COLO668 (cell line): ENCODE data around the gene PNPLA1.

Experiments used
- DNase-seq: peaks from one replicate; lab custom pipeline; 2025; ENCODE audit not compliant: unreplicated experiment; lab: John Stamatoyannopoulos, UW

The PNPLA1 gene

GRCh38 chr6:36245572-36246061, 24.2 kb upstream of the PNPLA1 start:
- DNase-seq, result no peak

- DNase-seq, result no peak
Measured at GRCh38 chr6:36246506-36247268, 23.2 kb upstream of the PNPLA1 start.

GRCh38 chr6:36247693-36248092, 22.2 kb upstream of the PNPLA1 start:
- DNase-seq, result no peak

- no peak for DNase-seq
Measured at GRCh38 chr6:36248980-36249379, 20.9 kb upstream of the PNPLA1 start.

- DNase-seq, result no peak
Measured at GRCh38 chr6:36249536-36249935, 20.3 kb upstream of the PNPLA1 start.

- DNase-seq, result no peak
Measured at GRCh38 chr6:36252005-36252404, 17.9 kb upstream of the PNPLA1 start.

- DNase-seq, result no peak
Measured at GRCh38 chr6:36263390-36264000, 6.4 kb upstream of the PNPLA1 start.

- no peak for DNase-seq
Measured at GRCh38 chr6:36265744-36266143, 4.1 kb upstream of the PNPLA1 start.

GRCh38 chr6:36266913-36267644, 2.8 kb upstream of the PNPLA1 start:
- no peak for DNase-seq

GRCh38 chr6:36267731-36268477, 2.0 kb upstream of the PNPLA1 start:
- no peak for DNase-seq

GRCh38 chr6:36268478-36269275, 1.2 kb upstream of the PNPLA1 start:
- DNase-seq, result no peak

- peak; percentile 6 for DNase-seq
Measured at GRCh38 chr6:36272234-36272633, 2.4 kb downstream of the PNPLA1 start.

GRCh38 chr6:36273067-36273466, 3.2 kb downstream of the PNPLA1 start:
- no peak for DNase-seq

GRCh38 chr6:36273802-36274514, 4.1 kb downstream of the PNPLA1 start:
- no peak for DNase-seq

- peak; percentile 2 for DNase-seq
Measured at GRCh38 chr6:36276581-36277536, 7.0 kb downstream of the PNPLA1 start.

GRCh38 chr6:36277946-36278470, 8.1 kb downstream of the PNPLA1 start:
- no peak for DNase-seq

- DNase-seq, result no peak
Measured at GRCh38 chr6:36280467-36280866, 10.6 kb downstream of the PNPLA1 start.

GRCh38 chr6:36280983-36281382, 11.1 kb downstream of the PNPLA1 start:
- no peak for DNase-seq
